HCT116 (cell line): ENCODE measurements around the gene RAI1. TPM values are rescaled to one million over a fixed set of nuclear protein-coding genes. Genes with fewer than 3 reads are reported as not detected.
A peak's percentile ranks its signal among the peaks of the same experiment; 100 is the strongest.

Source experiments
- ATAC-seq: fragments of 200-7000 bp; cut with Tn5 transposase; 2 replicates; pipeline ENCODE4 v1.9.1; 2020; ENCODE audit warnings: mild to moderate bottlenecking, moderate library complexity
- BruUV-seq: library from RNA; stranded (reverse); fragments of 400-500 nt; replicated peaks from 2 replicates; lab custom pipeline; 2021; lab: Mats Ljungman, UMichigan
- CTCF ChIA-PET: fragments of 300-600 bp; sonication (Branson Sonifier 250); formaldehyde crosslinking; loops from one replicate; lab custom pipeline; 2021; ENCODE audit warnings: antibody characterized with exemption; lab: Charles Lee
- POLR2A ChIA-PET: fragments of 300-600, 350-600 bp; sonication (Branson Sonifier 250); formaldehyde crosslinking; loops from one replicate; lab custom pipeline; 2021; ENCODE audit warnings: antibody characterized with exemption; lab: Charles Lee
- RAD21 ChIA-PET, 2 experiments: fragments of 300-600 bp; sonication (Branson Sonifier 250); formaldehyde crosslinking; loops; one replicate each; lab custom pipeline; 2023; ENCODE audit warnings: low total read pairs in 2 of 2; ENCODE audit not compliant: uncharacterized antibody in 2 of 2, unreplicated experiment in 2 of 2, low non-redundant PET in 1 of 2; lab: Charles Lee
- DNase-seq: peaks from one replicate; pipeline ENCODE4 v3.0.0-alpha.2; 2010; ENCODE audit warnings: low read depth, low spot score
- H2AFZ ChIP-seq: fragments of 200-600 bp; shearing (Covaris generic), sonication (generic); 2 replicates; pipeline ENCODE4 v1.6.1; 2017; ENCODE audit warnings: low read depth, mixed run types, mixed read lengths, antibody characterized with exemption, low read length; ENCODE audit not compliant: poor library complexity, severe bottlenecking
- H3K27ac ChIP-seq: 2 replicates; pipeline ENCODE4 v1.5.1; 2012; ENCODE audit warnings: low read depth, low read length
- H3K27me3 ChIP-seq: fragments of 200-600 bp; sonication (generic); 2 replicates; pipeline ENCODE4 v1.6.1; 2016; ENCODE audit warnings: mixed run types, low read length, mixed read lengths; ENCODE audit not compliant: insufficient read depth
- H3K36me3 ChIP-seq, 2 experiments: fragments of 200-500 bp in 1 of 2; fragments of 200-600 bp in 1 of 2; sonication (Bioruptor generic) in 1 of 2; sonication (generic) in 1 of 2; 2 replicates each; pipeline versions ENCODE4 v1.5.1 to v1.6.1; 2014 to 2016; ENCODE audit warnings: low read length in 2 of 2, inconsistent platforms in 1 of 2, mixed read lengths in 1 of 2, mixed run types in 1 of 2; ENCODE audit not compliant: insufficient read depth in 2 of 2, control insufficient read depth in 1 of 2
- H3K4me1 ChIP-seq, 2 experiments: fragments of 200-600 bp in 1 of 2; sonication (generic) in 1 of 2; 2 replicates each; pipeline versions ENCODE4 v1.5.1 to v1.6.1; 2012 to 2017; ENCODE audit warnings: low read length in 2 of 2, inconsistent platforms in 1 of 2, mild to moderate bottlenecking in 1 of 2, mixed read lengths in 1 of 2, mixed run types in 1 of 2, moderate library complexity in 1 of 2; ENCODE audit not compliant: insufficient read depth in 2 of 2, control insufficient read depth in 1 of 2
- H3K4me2 ChIP-seq: fragments of 200-600 bp; sonication (generic); 2 replicates; pipeline ENCODE4 v1.6.1; 2017; ENCODE audit warnings: mixed run types, low read length, mixed read lengths
- H3K4me3 ChIP-seq, 2 experiments: fragments of 200-600 bp in 1 of 2; sonication (generic) in 1 of 2; replicated peaks in 1 of 2; 2 replicates each; pipeline ENCODE4 v1.5.1; 2011 to 2016; ENCODE audit warnings: low read length in 2 of 2, control low read depth in 1 of 2, low read depth in 1 of 2, mild to moderate bottlenecking in 1 of 2, mixed read lengths in 1 of 2, mixed run types in 1 of 2
- H3K79me2 ChIP-seq: fragments of 200-600 bp; sonication (generic); 2 replicates; pipeline ENCODE4 v1.6.1; 2017; ENCODE audit warnings: mild to moderate bottlenecking, mixed run types, low read length, moderate library complexity, mixed read lengths; ENCODE audit not compliant: insufficient read depth
- H3K9ac ChIP-seq: fragments of 200-600 bp; sonication (generic); 2 replicates; pipeline ENCODE4 v1.6.1; 2016; ENCODE audit warnings: low read length, mixed read lengths
- H3K9me2 ChIP-seq: fragments of 200-600 bp; sonication (generic), shearing (Covaris generic); 2 replicates; pipeline ENCODE4 v1.6.1; 2017; ENCODE audit warnings: mixed run types, mild to moderate bottlenecking, moderate library complexity; ENCODE audit not compliant: insufficient read depth
- H3K9me3 ChIP-seq, 2 experiments: fragments of 200-500 bp in 1 of 2; fragments of 200-600 bp in 1 of 2; sonication (Bioruptor generic) in 1 of 2; sonication (generic) in 1 of 2; 2 replicates each; pipeline ENCODE4 v1.6.1; 2014 to 2017; ENCODE audit warnings: low read length in 2 of 2, mixed read lengths in 2 of 2, inconsistent platforms in 1 of 2, low read depth in 1 of 2, mild to moderate bottlenecking in 1 of 2, mixed run types in 1 of 2, moderate library complexity in 1 of 2; ENCODE audit not compliant: control insufficient read depth in 1 of 2, insufficient read depth in 1 of 2
- H4K20me1 ChIP-seq: fragments of 200-600 bp; sonication (generic), shearing (Covaris generic); 2 replicates; pipeline ENCODE4 v1.6.1; 2017; ENCODE audit warnings: mixed run types, mild to moderate bottlenecking, moderate library complexity; ENCODE audit not compliant: insufficient read depth
- CBX3 ChIP-seq: IDR thresholded peaks from 2 replicates; pipeline ENCODE4 v1.6.1; 2012; ENCODE audit warnings: low read depth
- EGR1 ChIP-seq: IDR thresholded peaks from 2 replicates; pipeline ENCODE4 v1.6.1; 2012; ENCODE audit warnings: low read depth
- ELF1 ChIP-seq: IDR thresholded peaks from 2 replicates; pipeline ENCODE4 v1.6.1; 2012; ENCODE audit warnings: low read depth, borderline replicate concordance
- EZH2phosphoT487 ChIP-seq: fragments of 200-600 bp; IDR thresholded peaks from 2 replicates; pipeline ENCODE4 v1.6.1; 2018; ENCODE audit warnings: antibody characterized with exemption, borderline replicate concordance
- JUND ChIP-seq: IDR thresholded peaks from 2 replicates; pipeline ENCODE4 v1.6.1; 2012
- TCF7L2 ChIP-seq: IDR thresholded peaks from 2 replicates; pipeline ENCODE4 v1.7.0; 2011; ENCODE audit warnings: borderline replicate concordance, inconsistent platforms; ENCODE audit not compliant: insufficient read depth, insufficient read length; ENCODE audit errors: extremely low read depth
- YY1 ChIP-seq: IDR thresholded peaks from 2 replicates; pipeline ENCODE4 v1.6.1; 2011; ENCODE audit warnings: low read length, low read depth, moderate library complexity, mild to moderate bottlenecking; ENCODE audit not compliant: insufficient replicate concordance; ENCODE audit errors: extremely low read depth
- ZNF274 ChIP-seq: fragments of 200-500 bp; sonication (Bioruptor generic); IDR thresholded peaks from 2 replicates; pipeline ENCODE4 v1.6.1; 2014; ENCODE audit warnings: mild to moderate bottlenecking, low read depth, low read length, inconsistent platforms
- intact Hi-C: fragments of 100-400 bp; cut with micrococcal nuclease; formaldehyde crosslinking; loops from 2 replicates; pipeline ENCODE4 v1.10.0; 2022
- total RNA-seq: library from RNA; stranded (reverse); gene quantifications from one replicate; pipeline ENCODE4 v1.2.1, GENCODE V29; 2021; ENCODE audit not compliant: unreplicated experiment
- TF ChIP-seq, protein P1 (sequence below): IDR thresholded peaks from 2 replicates; pipeline ENCODE4 v1.6.1; 2012
- TF ChIP-seq, protein P2 (sequence below): IDR thresholded peaks from 2 replicates; pipeline ENCODE4 v1.6.1; 2012

RAI1 gene
- total RNA-seq, 1 experiment from 2014 or later: 38.5 TPM

DNA sequence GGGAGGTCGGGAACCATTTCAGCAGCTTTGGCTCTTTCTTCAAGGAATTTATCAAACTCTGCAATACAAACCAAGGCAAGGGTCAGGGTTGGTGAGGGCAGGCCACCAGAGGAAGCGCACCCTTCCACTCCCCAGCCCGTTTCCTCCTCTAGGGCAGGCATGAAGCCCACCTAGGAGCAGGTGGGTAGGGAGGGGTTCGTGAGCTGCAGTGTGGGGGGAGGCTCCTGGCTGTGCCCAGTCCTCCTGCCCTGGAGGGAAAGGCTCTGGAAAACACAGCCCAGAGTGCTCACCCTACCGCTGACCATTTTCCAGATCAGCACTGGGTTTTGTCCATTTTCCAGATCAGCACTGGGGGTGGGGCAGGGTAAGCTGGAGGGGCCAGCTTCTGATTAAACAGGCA lies 166.5 kb downstream of the RAI1 start (continued):
- TF ChIP-seq TCF7L2 (no peak), ZNF274 (no peak), ELF1 (no peak), EGR1 (no peak)
- TF ChIP-seq, protein P1, sequence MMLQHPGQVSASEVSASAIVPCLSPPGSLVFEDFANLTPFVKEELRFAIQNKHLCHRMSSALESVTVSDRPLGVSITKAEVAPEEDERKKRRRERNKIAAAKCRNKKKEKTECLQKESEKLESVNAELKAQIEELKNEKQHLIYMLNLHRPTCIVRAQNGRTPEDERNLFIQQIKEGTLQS: no peak

DNA sequence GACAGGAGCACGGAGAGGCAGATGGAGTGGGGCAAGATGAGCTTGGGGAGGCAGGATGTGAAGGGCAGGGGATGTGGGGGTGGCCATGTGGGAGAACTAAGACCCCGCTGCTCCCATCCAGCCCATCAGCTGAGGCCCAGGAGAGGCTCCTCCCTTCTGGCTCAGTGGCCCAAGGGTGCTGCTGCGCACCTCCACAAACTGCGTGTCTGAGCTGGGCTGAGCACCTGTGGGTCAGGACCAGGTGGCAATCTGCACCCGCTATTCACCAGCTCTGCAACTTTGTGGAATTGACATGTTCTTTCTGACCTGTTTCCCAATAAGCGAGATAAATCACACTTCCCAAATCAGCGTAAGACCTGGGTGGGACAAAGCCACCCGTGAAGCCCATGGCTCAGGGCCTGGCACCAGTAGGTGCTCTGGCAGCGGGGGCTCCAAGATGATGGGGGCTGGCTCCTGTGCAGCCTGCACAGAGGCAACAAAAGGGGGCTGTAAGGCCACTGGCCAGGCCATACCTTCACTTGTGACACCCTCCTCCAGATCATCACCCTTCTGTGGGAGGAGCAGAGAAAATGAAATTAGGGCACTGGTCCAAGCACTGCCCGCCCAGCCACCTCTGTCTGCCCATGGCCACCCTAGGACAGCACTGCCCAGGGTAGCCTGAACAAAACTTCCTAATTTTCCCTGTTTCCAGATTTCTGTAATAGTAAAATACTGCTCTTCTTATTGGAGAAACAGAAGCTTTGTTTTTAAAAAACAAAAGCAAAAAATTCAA lies 167.2 kb downstream of the RAI1 start:
- H3K9me3 ChIP-seq: no peaks in the 10 kb centered on the region
- no peaks in the 10 kb centered on the region for H3K27me3 ChIP-seq
- CTCF ChIA-PET: no interaction called here
- H3K4me2 ChIP-seq: peak overlapping the region; percentile 58
- H2AFZ ChIP-seq: no peak overlapping the region
- no peak for ATAC-seq
- TF ChIP-seq CBX3: no peak
- TF ChIP-seq EZH2phosphoT487: no peak
- no peak for TF ChIP-seq JUND
- TF ChIP-seq ELF1: no peak
- TF ChIP-seq TCF7L2: no peak
- TF ChIP-seq, protein P2, sequence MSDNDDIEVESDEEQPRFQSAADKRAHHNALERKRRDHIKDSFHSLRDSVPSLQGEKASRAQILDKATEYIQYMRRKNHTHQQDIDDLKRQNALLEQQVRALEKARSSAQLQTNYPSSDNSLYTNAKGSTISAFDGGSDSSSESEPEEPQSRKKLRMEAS: no peak
- no peak for TF ChIP-seq EGR1
- TF ChIP-seq YY1: no peak
- H3K79me2 ChIP-seq: no peaks in the 10 kb centered on the region
- H3K27ac ChIP-seq: peak overlapping the region; percentile 80
- no peak for DNase-seq
- H3K9me2 ChIP-seq: no peaks in the 10 kb centered on the region
- peak overlapping the region; percentile 51 for H3K9ac ChIP-seq
- peaks cover 30 to 47% of the 10 kb centered on the region in 2 experiments for H3K4me1 ChIP-seq
- no peaks in the 10 kb centered on the region for H4K20me1 ChIP-seq
- POLR2A ChIA-PET: interaction anchor here (0.6 to 3.3 kb wide), 4 partner anchors 8 to 12 kb away, joined by 3 to 17 read pairs (median 12); partner anchors contain the start of gene SREBF1
- RAD21 ChIA-PET: interaction anchor here in 1 of 2 experiments (1.0 kb wide), 1 partner anchor 8 kb away, joined by 3 read pairs; no protein-coding TSS in a partner anchor
- no peaks in the 10 kb centered on the region for H3K36me3 ChIP-seq
- H3K4me3 ChIP-seq: no peak overlapping the region
- no TSS peak for BruUV-seq
- intact Hi-C loops: no loop called here
